MM.1S (cell line): ENCODE measurements around the gene LPAR6.

ENCODE experiments used
- DNase-seq: peaks from one replicate; pipeline ENCODE4 v3.0.0-alpha.2; 2015
- H2AFZ ChIP-seq: fragments of 300-600 bp; sonication (generic); 2 replicates; pipeline ENCODE4 v1.6.0; 2016; ENCODE audit warnings: antibody characterized with exemption, low read length
- H3F3A ChIP-seq: fragments of 300-600 bp; sonication (generic); 2 replicates; pipeline ENCODE4 v1.6.1; 2016; ENCODE audit warnings: mild to moderate bottlenecking, antibody characterized with exemption, low read length, moderate library complexity, mixed read lengths; ENCODE audit not compliant: insufficient read depth
- H3K27ac ChIP-seq: fragments of 300-600 bp; sonication (generic); 2 replicates; pipeline ENCODE4 v1.5.1; 2016; ENCODE audit warnings: mild to moderate bottlenecking, low read length
- H3K27me3 ChIP-seq: fragments of 300-600 bp; sonication (generic); replicated peaks from 2 replicates; pipeline ENCODE4 v1.6.0; 2016; ENCODE audit warnings: low read length; ENCODE audit not compliant: insufficient read depth
- H3K36me3 ChIP-seq: fragments of 300-600 bp; sonication (generic); replicated peaks from 2 replicates; pipeline ENCODE4 v1.6.1; 2016; ENCODE audit warnings: mild to moderate bottlenecking, low read length, mixed read lengths; ENCODE audit not compliant: insufficient read depth
- H3K4me1 ChIP-seq: fragments of 300-600 bp; sonication (generic); 2 replicates; pipeline ENCODE4 v1.6.1; 2016; ENCODE audit warnings: low read length, mixed read lengths
- H3K4me2 ChIP-seq: fragments of 300-600 bp; sonication (generic); 2 replicates; pipeline ENCODE4 v1.6.0; 2016; ENCODE audit warnings: low read depth, low read length
- H3K4me3 ChIP-seq: fragments of 300-600 bp; sonication (generic); 2 replicates; pipeline ENCODE4 v1.5.1; 2016; ENCODE audit warnings: low read length, mixed read lengths
- H3K79me2 ChIP-seq: fragments of 300-600 bp; sonication (generic); 2 replicates; pipeline ENCODE4 v1.6.1; 2016; ENCODE audit warnings: mixed run types, low read length, mixed read lengths
- H3K9ac ChIP-seq: fragments of 300-600 bp; sonication (generic); 2 replicates; pipeline ENCODE4 v1.6.1; 2016; ENCODE audit warnings: low read length, mixed read lengths
- H3K9me2 ChIP-seq: fragments of 300-600 bp; sonication (generic); replicated peaks from 2 replicates; pipeline ENCODE4 v1.6.1; 2016; ENCODE audit warnings: mild to moderate bottlenecking, low read length, mixed read lengths; ENCODE audit not compliant: insufficient read depth
- H3K9me3 ChIP-seq: fragments of 300-600 bp; sonication (generic); replicated peaks from 2 replicates; pipeline ENCODE4 v1.6.1; 2016; ENCODE audit warnings: mild to moderate bottlenecking, low read length, mixed read lengths; ENCODE audit not compliant: insufficient read depth
- H4K20me1 ChIP-seq: fragments of 300-600 bp; sonication (generic); 2 replicates; pipeline ENCODE4 v1.6.1; 2016; ENCODE audit warnings: mild to moderate bottlenecking, low read length, moderate library complexity, mixed read lengths; ENCODE audit not compliant: insufficient read depth
- EZH2 ChIP-seq: fragments of 300-600 bp; sonication (generic); optimal IDR thresholded peaks from 2 replicates; pipeline ENCODE3; 2017; ENCODE audit warnings: low read depth, mild to moderate bottlenecking, antibody characterized with exemption, low read length, mixed read lengths
- EZH2phosphoT487 ChIP-seq: fragments of 300-600 bp; sonication (generic); IDR thresholded peaks from 2 replicates; pipeline ENCODE4 v1.6.1; 2018; ENCODE audit warnings: antibody characterized with exemption, low read length
- TF ChIP-seq, protein P1 (sequence below): fragments of 300-600 bp; sonication (generic); IDR thresholded peaks from 2 replicates; pipeline ENCODE4 v1.5.1; 2016; ENCODE audit warnings: antibody characterized with exemption, low read length, mixed read lengths

The LPAR6 gene

DNA sequence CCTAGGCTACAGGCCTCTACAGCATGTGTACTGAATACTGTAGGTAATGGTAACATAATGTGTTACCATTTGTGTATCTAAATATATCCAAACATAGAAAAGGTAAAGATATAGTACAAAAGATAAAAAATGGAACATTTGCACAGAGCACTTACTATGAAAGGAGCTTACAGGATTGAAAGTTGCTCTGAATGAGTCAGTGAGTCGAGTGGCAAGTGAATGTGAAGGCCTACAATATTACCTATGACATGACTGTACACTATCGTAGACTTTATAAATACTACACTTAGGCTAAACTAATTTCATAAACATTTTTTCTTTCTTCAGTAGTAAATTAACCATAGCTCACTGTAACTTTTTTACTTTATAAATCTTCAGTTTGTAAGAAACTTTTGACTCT lies 35.1 kb downstream of the LPAR6 start:
- no peaks in the 10 kb centered on the region for H3K9me3 ChIP-seq
- H3K27ac ChIP-seq: no peak overlapping the region
- H3K4me1 ChIP-seq: no peaks in the 10 kb centered on the region
- no peak overlapping the region for H3K4me2 ChIP-seq
- H2AFZ ChIP-seq: no peak overlapping the region
- H3K4me3 ChIP-seq: no peak overlapping the region
- no peaks in the 10 kb centered on the region for H3F3A ChIP-seq
- DNase-seq: no peak
- no peaks in the 10 kb centered on the region for H3K27me3 ChIP-seq
- TF ChIP-seq, protein P1, sequence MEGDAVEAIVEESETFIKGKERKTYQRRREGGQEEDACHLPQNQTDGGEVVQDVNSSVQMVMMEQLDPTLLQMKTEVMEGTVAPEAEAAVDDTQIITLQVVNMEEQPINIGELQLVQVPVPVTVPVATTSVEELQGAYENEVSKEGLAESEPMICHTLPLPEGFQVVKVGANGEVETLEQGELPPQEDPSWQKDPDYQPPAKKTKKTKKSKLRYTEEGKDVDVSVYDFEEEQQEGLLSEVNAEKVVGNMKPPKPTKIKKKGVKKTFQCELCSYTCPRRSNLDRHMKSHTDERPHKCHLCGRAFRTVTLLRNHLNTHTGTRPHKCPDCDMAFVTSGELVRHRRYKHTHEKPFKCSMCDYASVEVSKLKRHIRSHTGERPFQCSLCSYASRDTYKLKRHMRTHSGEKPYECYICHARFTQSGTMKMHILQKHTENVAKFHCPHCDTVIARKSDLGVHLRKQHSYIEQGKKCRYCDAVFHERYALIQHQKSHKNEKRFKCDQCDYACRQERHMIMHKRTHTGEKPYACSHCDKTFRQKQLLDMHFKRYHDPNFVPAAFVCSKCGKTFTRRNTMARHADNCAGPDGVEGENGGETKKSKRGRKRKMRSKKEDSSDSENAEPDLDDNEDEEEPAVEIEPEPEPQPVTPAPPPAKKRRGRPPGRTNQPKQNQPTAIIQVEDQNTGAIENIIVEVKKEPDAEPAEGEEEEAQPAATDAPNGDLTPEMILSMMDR: no peak
- TF ChIP-seq EZH2: no peak
- no peak for TF ChIP-seq EZH2phosphoT487
- no peaks in the 10 kb centered on the region for H4K20me1 ChIP-seq
- H3K36me3 ChIP-seq: no peaks in the 10 kb centered on the region
- H3K9me2 ChIP-seq: no peaks in the 10 kb centered on the region
- no peak overlapping the region for H3K9ac ChIP-seq
- H3K79me2 ChIP-seq: no peaks in the 10 kb centered on the region

DNA sequence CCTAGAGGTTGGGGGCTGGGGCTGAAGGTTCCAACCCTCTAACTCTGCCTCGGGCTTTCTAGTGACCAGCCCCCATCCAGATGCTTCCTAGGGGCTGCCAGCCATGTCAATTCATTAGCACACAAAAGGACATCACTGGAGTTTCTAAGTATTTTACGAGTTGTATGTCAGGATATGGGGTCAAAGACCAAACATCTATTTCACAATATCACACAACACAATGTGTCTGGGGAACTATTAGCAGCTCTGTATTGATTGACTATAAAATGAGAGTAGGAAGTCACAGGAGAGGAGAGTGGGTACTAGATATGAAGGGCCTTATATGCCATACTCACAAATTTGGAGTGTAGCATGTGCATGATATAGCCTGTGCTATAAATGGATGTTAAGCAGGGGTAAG lies 42.1 kb downstream of the LPAR6 start:
- Histone ChIP-seq H3F3A (no peaks in the 10 kb centered on the region), H4K20me1 (no peaks in the 10 kb centered on the region), H3K9me3 (no peaks in the 10 kb centered on the region), H3K27me3 (no peaks in the 10 kb centered on the region), H3K4me2 (no peak overlapping the region), H3K27ac (no peak overlapping the region), H3K36me3 (no peaks in the 10 kb centered on the region), H3K9ac (no peak overlapping the region), H3K4me3 (no peak overlapping the region), H3K4me1 (no peaks in the 10 kb centered on the region), H3K79me2 (no peaks in the 10 kb centered on the region), H2AFZ (no peak overlapping the region), H3K9me2 (no peaks in the 10 kb centered on the region)
- no peak for DNase-seq
- TF ChIP-seq EZH2phosphoT487 (no peak), EZH2 (no peak)
- TF ChIP-seq, protein P1: no peak

DNA sequence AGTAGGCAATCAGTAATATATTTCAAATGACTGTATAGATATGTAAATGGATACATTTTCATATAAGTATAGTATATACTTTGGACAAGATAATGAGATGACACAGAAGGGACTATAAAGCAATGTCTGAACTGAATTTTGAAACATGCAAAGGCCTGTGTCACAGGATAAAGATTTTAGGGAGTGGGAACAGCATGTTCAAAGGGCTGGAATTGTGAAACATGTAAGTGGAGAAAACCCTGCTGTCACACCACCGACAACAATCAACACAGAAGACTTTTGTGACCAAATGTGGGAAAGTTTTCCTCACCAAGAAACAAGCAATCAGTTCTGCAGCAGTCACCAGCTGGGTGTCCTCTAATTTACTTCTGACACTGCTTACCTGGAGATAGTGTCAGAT lies 42.9 kb downstream of the LPAR6 start:
- Histone ChIP-seq H3K79me2 (no peaks in the 10 kb centered on the region), H3F3A (no peaks in the 10 kb centered on the region), H3K27me3 (no peaks in the 10 kb centered on the region), H3K4me1 (no peaks in the 10 kb centered on the region), H4K20me1 (no peaks in the 10 kb centered on the region), H3K9ac (no peak overlapping the region), H3K9me3 (no peaks in the 10 kb centered on the region), H3K4me3 (no peak overlapping the region), H2AFZ (no peak overlapping the region), H3K4me2 (no peak overlapping the region), H3K36me3 (no peaks in the 10 kb centered on the region), H3K27ac (no peak overlapping the region), H3K9me2 (no peaks in the 10 kb centered on the region)
- TF ChIP-seq, protein P1: no peak
- TF ChIP-seq EZH2phosphoT487: no peak
- no peak for DNase-seq
